Stimulated activated CD8-positive, alpha-beta memory T cell treated with anti-CD3 and anti-CD28 coated beads, Interleukin-12 subunit alpha, Interleukin-12 subunit beta, amount 100 ng/mL, for 24 hours (primary cell): ENCODE data around the gene OR2A12.
"Not testable (repeated sequence)": the region's sequence is repeated elsewhere in the genome, so short reads cannot be mapped to it uniquely, and the experiment has no call there.

Source experiments
- DNase-seq: peaks from one replicate; pipeline ENCODE4 v3.0.0-alpha.2; 2020; ENCODE audit errors: extremely low read depth

OR2A12 gene

DNA sequence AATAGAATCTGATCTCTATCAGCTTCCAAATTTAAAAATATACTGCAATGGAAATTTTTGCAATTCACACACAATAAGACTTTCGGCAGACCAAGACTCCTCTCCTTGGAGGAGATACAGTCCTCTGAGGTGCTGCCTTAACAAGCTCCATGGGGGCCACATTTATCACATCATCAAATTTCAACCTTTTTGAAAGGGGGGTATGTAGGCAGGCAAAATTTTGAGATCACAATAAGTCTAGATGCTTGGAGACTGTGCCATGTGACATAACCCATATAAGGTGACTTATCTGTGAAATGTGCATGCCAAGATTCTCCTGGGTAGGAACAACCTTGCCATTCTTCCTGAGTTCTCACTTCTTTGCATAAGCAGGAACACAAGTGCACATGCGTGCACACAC lies at the start of gene OR2A12:
OR2A12 (plus strand) TSS at position 301 of the 400 bp plus-strand sequence. CDS start 8,830 bp downstream, outside the sequence.
- no peak for DNase-seq

- DNase-seq: no peak
Measured at GRCh38 chr7:144036302-144036885, 49.7 kb upstream of the OR2A12 start.

- DNase-seq: no peak
Measured at GRCh38 chr7:144037414-144038035, 48.6 kb upstream of the OR2A12 start.

DNA sequence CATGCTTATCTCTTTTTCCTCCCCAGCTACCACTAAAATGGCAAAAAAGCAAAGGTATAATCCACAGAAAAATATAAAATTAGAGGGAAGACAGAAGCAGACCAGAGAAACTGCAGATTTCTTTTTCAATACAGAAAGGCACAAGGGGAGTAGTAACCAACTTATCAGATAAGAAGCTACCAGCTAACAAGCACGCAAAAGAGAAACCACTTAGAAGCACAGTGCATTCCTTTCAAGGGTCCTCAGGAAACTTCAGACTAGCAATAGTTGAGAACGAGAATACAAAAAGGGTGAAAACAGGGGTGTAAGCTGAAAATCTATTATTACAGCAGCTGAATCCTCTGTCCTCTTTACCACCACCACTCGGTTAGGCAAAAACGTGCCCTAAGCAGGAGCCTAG lies 47.2 kb upstream of the OR2A12 start:
- no peak for DNase-seq

- no peak for DNase-seq
Measured at GRCh38 chr7:144048648-144049047, 37.4 kb upstream of the OR2A12 start, which contains the start of gene OR2A5. OR2A5 (plus strand) TSS chr7:144048948; CDS start chr7:144050402, 1,454 bp downstream.

DNA sequence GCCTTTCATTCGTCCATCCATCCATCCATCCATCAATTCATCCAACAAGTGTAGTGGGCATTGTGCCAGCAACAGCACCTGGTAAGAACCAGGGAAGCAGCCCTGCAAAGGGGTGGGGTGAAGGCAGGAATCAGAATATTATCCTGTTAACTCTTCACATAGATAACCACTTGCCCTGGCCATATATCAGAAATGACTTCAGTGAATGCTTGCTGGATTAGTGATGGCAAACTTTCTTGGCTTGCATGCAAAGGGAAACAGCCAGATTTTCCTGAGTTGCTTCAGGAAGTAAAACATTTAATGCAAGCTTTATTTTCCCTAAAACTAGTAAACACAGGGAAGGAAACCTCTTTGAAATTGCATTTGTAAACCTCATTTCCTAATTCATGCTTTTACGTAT lies 36.6 kb upstream of the OR2A12 start:
- DNase-seq: no peak

- no peak for DNase-seq
Measured at GRCh38 chr7:144050093-144050492, 36.0 kb upstream of the OR2A12 start.

DNA sequence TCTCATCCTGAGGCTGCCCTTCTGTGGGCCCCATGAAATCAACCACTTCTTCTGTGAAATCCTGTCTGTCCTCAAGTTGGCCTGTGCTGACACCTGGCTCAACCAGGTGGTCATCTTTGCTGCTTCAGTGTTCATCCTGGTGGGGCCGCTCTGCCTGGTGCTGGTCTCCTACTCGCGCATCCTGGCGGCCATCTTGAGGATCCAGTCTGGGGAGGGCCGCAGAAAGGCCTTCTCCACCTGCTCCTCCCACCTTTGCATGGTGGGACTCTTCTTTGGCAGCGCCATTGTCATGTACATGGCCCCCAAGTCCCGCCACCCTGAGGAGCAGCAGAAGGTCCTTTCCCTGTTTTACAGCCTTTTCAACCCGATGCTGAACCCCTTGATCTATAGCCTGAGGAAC lies 35.2 kb upstream of the OR2A12 start:
- DNase-seq: not testable (repeated sequence)

DNA sequence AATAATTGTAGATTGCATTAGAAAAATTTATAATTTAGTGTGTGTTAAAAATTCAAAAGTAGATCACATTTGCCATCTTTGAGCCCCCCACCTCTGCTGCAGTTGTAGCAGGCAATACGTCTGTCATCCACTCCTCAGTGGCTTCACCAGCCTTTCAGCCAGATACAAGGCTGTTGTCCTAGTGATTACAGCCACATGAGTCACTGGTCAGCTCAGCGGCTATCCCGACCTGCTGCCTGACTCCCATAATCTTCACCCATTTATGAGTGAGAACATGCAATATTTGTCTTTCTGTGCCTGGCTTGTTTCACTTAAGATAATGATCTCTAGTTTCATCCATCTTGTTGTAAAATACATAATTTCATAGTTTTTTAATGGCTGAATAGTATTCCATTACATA lies 28.1 kb upstream of the OR2A12 start:
- DNase-seq: no peak

DNA sequence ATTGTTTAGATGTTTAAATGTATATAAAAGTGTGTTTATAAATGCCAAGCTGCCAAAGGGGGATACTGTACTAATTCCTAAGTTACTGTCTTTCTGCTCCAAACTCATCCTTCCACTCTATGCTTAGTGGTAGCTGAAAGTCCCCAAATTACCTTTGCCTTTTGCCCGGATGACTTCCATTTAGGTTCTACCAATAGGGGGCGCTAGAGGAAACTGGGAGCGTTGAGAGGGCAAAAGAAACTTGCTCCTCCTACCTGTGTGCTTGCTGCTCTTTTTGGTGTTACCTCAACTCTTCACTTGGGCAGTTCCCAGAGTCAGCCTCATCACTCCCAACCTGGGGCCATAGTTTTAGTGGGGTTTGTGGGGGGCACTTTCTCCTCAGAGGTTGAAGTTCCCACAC lies 22.4 kb upstream of the OR2A12 start:
- DNase-seq: no peak

GRCh38 chr7:144069511-144069910 lies 16.6 kb upstream of the OR2A12 start, which contains the start of gene OR2A25:
OR2A25 (plus strand) TSS chr7:144069811; CDS start chr7:144074220, 4,409 bp downstream.
- no peak for DNase-seq

GRCh38 chr7:144069953-144070352 lies 16.1 kb upstream of the OR2A12 start:
- no peak for DNase-seq

DNA sequence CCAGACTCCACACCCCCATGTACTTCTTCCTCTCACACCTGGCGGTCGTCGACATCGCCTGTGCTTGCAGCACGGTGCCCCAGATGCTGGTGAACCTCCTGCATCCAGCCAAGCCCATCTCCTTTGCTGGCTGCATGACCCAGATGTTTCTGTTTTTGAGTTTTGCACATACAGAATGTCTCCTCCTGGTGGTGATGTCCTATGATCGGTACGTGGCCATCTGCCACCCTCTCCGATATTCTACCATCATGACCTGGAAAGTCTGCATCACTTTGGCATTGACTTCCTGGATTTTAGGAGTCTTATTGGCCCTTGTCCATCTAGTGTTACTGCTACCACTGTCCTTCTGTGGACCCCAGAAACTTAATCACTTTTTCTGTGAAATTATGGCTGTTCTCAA lies 11.7 kb upstream of the OR2A12 start:
- DNase-seq: no peak

DNA sequence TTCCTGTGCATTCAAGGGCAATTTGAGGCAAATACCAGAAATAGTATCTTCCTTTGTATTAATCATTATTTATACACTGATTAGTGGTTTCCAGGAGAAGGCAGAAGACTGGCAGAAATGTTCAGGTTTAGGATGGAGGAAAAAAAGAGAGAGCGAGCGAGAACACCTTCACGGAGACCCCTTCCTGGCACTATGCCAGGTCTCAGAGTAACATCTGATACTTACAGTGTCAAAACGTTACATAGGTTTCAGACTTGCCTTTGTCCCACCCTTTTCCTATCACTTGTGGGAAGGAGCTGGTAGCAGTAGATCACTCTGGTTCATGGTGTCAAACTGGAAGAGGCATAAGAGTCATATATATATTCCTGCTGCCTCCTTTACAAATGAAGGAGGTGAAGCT lies 652 bp downstream of the OR2A12 start:
- no peak for DNase-seq

GRCh38 chr7:144087230-144087629 lies 1.2 kb downstream of the OR2A12 start:
- DNase-seq: no peak

GRCh38 chr7:144090667-144091066 lies 4.6 kb downstream of the OR2A12 start:
- DNase-seq: no peak

DNA sequence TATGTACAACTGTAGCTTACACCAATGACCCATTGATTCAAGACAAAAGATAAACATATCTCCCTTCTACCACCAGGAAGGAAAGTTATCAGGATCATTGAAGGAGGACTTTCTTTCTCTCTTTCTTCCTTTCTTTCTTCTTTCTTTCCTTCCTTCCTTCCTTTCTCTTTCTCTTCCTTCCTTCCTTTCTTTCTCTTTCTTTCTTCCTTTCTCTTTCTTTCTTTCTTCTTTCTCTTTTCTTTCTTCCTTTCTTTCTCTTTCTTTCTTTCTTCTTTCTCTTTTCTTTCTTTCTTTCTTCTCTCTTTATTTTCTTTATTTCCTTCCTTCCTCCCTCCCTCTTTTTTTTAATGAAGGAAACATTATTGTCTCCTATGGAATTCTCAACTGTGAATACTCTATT lies 12.7 kb downstream of the OR2A12 start:
- DNase-seq: no peak

DNA sequence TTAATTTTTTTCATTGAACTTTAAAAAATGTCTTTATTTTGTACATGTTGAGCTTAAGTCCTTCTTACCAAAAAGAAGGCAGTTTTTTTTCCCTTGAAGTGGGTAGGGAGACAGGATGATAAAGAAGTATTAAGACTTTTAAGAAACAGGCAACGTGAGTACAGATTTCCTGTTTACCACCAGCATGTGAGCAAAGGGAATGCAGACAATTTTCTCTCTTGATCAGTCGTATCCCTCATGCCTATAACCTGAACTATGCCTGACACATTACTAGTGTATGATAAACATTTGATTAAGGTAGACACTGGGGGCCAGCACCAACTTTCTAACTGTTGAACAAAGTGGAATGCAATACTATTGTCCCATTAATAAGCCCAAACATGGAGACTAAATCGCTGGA lies 14.5 kb downstream of the OR2A12 start:
- DNase-seq: no peak

GRCh38 chr7:144102041-144102440 lies 16.0 kb downstream of the OR2A12 start:
- DNase-seq: no peak

- DNase-seq: no peak
Measured at GRCh38 chr7:144105211-144105610, 19.1 kb downstream of the OR2A12 start.

DNA sequence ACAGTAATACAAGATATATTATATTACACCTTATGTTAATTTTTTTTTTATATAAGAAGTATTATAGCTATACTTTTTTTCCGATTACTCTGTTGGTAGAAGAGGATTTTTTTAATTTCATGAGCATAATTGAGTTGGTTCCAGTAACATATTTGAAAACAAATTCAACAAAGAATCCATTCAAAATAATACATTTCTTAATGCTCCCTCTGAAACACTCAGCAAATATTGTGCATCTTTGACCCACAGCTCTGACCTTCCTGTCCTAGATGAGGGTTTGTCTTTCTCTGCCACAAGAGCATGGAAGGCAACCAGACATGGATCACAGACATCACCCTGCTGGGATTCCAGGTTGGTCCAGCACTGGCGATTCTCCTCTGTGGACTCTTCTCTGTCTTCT lies 23.2 kb downstream of the OR2A12 start, which contains the start of gene OR2A2:
OR2A2 (plus strand) TSS at position 301 of the 400 bp plus-strand sequence; CDS start at position 301, 0 bp downstream.
- DNase-seq: no peak

DNA sequence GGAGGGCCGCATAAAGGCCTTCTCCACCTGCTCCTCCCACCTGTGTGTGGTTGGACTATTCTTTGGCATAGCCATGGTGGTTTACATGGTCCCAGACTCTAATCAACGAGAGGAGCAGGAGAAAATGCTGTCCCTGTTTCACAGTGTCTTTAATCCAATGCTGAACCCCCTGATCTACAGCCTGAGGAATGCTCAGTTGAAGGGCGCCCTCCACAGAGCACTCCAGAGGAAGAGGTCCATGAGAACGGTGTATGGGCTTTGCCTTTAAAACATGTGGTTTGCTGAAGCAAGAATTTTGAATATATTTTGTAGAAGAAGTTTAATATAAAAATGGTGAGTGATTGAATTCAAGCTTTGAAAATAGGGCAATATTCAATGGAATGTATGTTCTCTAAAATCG lies 24.2 kb downstream of the OR2A12 start:
- no peak for DNase-seq

GRCh38 chr7:144113651-144114050 lies 27.6 kb downstream of the OR2A12 start:
- DNase-seq: no peak

- DNase-seq: no peak
Measured at GRCh38 chr7:144118341-144118740, 32.3 kb downstream of the OR2A12 start.
